Measurements from ENCODE around the gene SELENOM. TPM values are rescaled to one million over a fixed set of nuclear protein-coding genes. Genes with fewer than 3 reads are reported as not detected.

SELENOM gene, protein sequence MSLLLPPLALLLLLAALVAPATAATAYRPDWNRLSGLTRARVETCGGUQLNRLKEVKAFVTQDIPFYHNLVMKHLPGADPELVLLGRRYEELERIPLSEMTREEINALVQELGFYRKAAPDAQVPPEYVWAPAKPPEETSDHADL
- total RNA-seq (154 TPM), polyA plus RNA-seq (ENCODE audit: insufficient read depth, low read depth, low replicate concordance) (291 TPM)
- long read RNA-seq, donor 1, transcript SELENOM-201 (5 exons, 694 nt): major isoform, 17 of 17 reads
- long read RNA-seq, donor 1, partial matches to known transcripts: 0 of 17 reads
- long read RNA-seq, donor 1, other reads (novel, unspliced or antisense): 0 of 17 reads
- long read RNA-seq, donor 2, transcript SELENOM-201 (5 exons, 694 nt): major isoform, 14 of 16 reads
- long read RNA-seq, donor 2, partial matches to known transcripts: 0 of 16 reads
- long read RNA-seq, donor 2, other reads (novel, unspliced or antisense): 0 of 16 reads
- long read RNA-seq, donor 3, transcript SELENOM-201 (5 exons, 694 nt): major isoform, 10 of 12 reads
- long read RNA-seq, donor 3, partial matches to known transcripts: 0 of 12 reads
- long read RNA-seq, donor 3, other reads (novel, unspliced or antisense): 0 of 12 reads
- long read RNA-seq, donor 4, transcript SELENOM-201 (5 exons, 694 nt): major isoform, 12 of 14 reads
- long read RNA-seq, donor 4, partial matches to known transcripts: 0 of 14 reads
- long read RNA-seq, donor 4, other reads (novel, unspliced or antisense): 0 of 14 reads
- long read RNA-seq, donor 5, partial matches to known transcripts: 0 of 1 reads
- long read RNA-seq, donor 5, other reads (novel, unspliced or antisense): 0 of 1 reads
- long read RNA-seq, donor 6, transcript SELENOM-201 (5 exons, 694 nt): major isoform, 24 of 28 reads
- long read RNA-seq, donor 6, partial matches to known transcripts: 0 of 28 reads
- long read RNA-seq, donor 6, other reads (novel, unspliced or antisense): 0 of 28 reads
- long read RNA-seq, donor 7, transcript SELENOM-201 (5 exons, 694 nt): major isoform, 98 of 110 reads
- long read RNA-seq, donor 7, partial matches to known transcripts: 2 of 110 reads
- long read RNA-seq, donor 7, other reads (novel, unspliced or antisense): 7 of 110 reads
- long read RNA-seq, donor 8, transcript SELENOM-201 (5 exons, 694 nt): major isoform, 13 of 13 reads
- long read RNA-seq, donor 8, partial matches to known transcripts: 0 of 13 reads
- long read RNA-seq, donor 8, other reads (novel, unspliced or antisense): 0 of 13 reads
- long read RNA-seq, donor 9, transcript SELENOM-201 (5 exons, 694 nt): major isoform, 5 of 7 reads
- long read RNA-seq, donor 9, partial matches to known transcripts: 0 of 7 reads
- long read RNA-seq, donor 9, other reads (novel, unspliced or antisense): 0 of 7 reads
- long read RNA-seq, donor 10, transcript SELENOM-201 (5 exons, 694 nt): major isoform, 7 of 9 reads
- long read RNA-seq, donor 10, partial matches to known transcripts: 0 of 9 reads
- long read RNA-seq, donor 10, other reads (novel, unspliced or antisense): 0 of 9 reads

DNA sequence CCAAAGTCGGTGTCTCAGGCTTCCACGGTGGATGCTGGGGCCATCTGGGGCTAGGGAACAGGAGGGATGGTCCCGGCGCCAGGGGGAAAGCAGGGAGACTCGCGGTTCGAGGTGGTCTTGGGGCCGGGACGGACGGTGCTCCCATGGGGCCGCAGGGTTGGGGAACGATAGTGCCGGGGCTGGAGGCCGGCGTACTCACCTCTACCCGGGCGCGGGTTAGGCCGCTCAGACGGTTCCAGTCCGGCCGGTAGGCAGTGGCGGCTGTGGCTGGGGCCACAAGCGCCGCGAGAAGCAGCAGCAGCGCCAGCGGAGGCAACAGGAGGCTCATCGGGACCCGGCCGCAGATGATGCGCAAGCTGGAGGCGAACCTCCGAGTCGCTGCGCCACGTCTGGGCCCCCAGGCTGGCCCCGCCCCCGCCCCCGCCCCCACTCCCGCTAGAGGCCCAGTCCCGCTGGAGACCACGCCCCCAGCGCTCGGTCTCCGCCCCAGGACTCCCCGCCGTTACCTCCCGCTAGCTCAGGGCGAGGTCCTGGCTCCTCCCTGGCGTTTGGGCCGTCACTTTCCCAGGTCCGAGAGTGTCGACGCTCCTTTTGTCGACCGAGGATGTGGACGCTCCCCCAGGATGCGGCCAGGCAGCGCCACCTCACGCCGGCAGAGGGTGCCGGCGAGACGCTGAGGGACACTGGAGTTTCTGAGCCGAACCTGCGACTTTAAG, at the start of gene SELENOM:
TSS of gene SELENOM (minus strand) at position 391 of the 716 bp plus-strand sequence. CDS start at position 328, 63 bp downstream.
- intact Hi-C loops (cut with DNase I): no loop called here
- H3K4me1 ChIP-seq (ENCODE audit: control insufficient read depth in 2 of 3, insufficient read depth in 2 of 3, low read depth in 1 of 3, low read length in 3 of 3): peaks cover 0 to 15% (median 0%) of the 10 kb centered on the region in 3 donors
- no peaks in the 10 kb centered on the region for H3K9me3 ChIP-seq (ENCODE audit: control insufficient read depth in 2 of 3, insufficient read depth in 1 of 3, low read length in 3 of 3)
- peak within 1 kb of the TSS; percentile 92 for H3K27ac ChIP-seq (ENCODE audit: low read depth in 2 of 2, low read length in 2 of 2)
- H3K36me3 ChIP-seq (ENCODE audit: control insufficient read depth in 2 of 3, insufficient read depth in 3 of 3, low read length in 3 of 3): peaks cover 0 to 2% (median 0%) of the 10 kb centered on the region in 3 donors
- FAIRE-seq: peak; percentile 98
- peak; percentile 95 to 99 (median 97) for DNase-seq
- no peaks in the 10 kb centered on the region for H3K27me3 ChIP-seq (ENCODE audit: control insufficient read depth, insufficient read depth, low read length)
- TF ChIP-seq, protein P1, sequence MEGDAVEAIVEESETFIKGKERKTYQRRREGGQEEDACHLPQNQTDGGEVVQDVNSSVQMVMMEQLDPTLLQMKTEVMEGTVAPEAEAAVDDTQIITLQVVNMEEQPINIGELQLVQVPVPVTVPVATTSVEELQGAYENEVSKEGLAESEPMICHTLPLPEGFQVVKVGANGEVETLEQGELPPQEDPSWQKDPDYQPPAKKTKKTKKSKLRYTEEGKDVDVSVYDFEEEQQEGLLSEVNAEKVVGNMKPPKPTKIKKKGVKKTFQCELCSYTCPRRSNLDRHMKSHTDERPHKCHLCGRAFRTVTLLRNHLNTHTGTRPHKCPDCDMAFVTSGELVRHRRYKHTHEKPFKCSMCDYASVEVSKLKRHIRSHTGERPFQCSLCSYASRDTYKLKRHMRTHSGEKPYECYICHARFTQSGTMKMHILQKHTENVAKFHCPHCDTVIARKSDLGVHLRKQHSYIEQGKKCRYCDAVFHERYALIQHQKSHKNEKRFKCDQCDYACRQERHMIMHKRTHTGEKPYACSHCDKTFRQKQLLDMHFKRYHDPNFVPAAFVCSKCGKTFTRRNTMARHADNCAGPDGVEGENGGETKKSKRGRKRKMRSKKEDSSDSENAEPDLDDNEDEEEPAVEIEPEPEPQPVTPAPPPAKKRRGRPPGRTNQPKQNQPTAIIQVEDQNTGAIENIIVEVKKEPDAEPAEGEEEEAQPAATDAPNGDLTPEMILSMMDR (IDR thresholded peaks at IDR 0.05; ENCODE audit: borderline replicate concordance, extremely low read depth, insufficient read depth): peak; percentile 87
- H3K9ac ChIP-seq (ENCODE audit: low read length in 3 of 3): peak within 1 kb of the TSS; percentile 60 to 94 (median 68)
- peak within 1 kb of the TSS; percentile 61 to 81 (median 62) for H3K4me3 ChIP-seq (ENCODE audit: low read length in 3 of 3)

GRCh38 chr22:31155422-31155821, 48.1 kb upstream of the SELENOM start:
- Histone ChIP-seq H3K4me1 (ENCODE audit: control insufficient read depth in 2 of 3, insufficient read depth in 2 of 3, low read depth in 1 of 3, low read length in 3 of 3) (no peaks in the 10 kb centered on the region), H3K27ac (ENCODE audit: low read depth in 2 of 2, low read length in 2 of 2) (peak overlapping the region in 1 of 2 donors; percentile 8), H3K9me3 (ENCODE audit: control insufficient read depth in 2 of 3, insufficient read depth in 1 of 3, low read length in 3 of 3) (no peaks in the 10 kb centered on the region), H3K27me3 (ENCODE audit: control insufficient read depth, insufficient read depth, low read length) (no peaks in the 10 kb centered on the region), H3K4me3 (ENCODE audit: low read length in 3 of 3) (no peak overlapping the region), H3K9ac (ENCODE audit: low read length in 3 of 3) (no peak overlapping the region), H3K36me3 (ENCODE audit: control insufficient read depth in 2 of 3, insufficient read depth in 3 of 3, low read length in 3 of 3) (no peaks in the 10 kb centered on the region)
- DNase-seq (no peak), FAIRE-seq (no peak)
- intact Hi-C loops (cut with DNase I): no loop called here
- TF ChIP-seq, protein P1 (IDR thresholded peaks at IDR 0.05; ENCODE audit: borderline replicate concordance, extremely low read depth, insufficient read depth): no peak

DNA sequence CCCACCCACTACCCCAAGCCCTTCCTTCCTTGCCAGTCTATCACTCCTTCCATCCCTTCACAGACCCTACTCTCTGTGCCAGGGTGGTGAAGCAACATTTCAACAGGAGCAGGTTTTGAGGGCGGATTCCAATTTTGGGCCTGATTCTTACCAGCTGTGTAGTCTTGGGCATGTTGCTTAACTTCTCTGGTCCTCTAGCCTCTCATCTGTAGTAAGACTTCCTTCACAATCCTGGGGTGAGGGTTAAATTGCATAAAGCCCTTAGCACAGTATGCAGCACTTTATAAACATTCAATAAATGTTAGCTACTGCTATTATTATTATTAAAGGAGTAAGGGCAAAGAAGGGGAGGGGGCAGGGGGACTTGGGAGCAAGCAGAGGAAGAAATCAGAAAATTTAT, 47.6 kb upstream of the SELENOM start:
- no peak for FAIRE-seq
- Histone ChIP-seq H3K27ac (ENCODE audit: low read depth in 2 of 2, low read length in 2 of 2) (no peak overlapping the region), H3K4me3 (ENCODE audit: low read length in 3 of 3) (no peak overlapping the region), H3K36me3 (ENCODE audit: control insufficient read depth in 2 of 3, insufficient read depth in 3 of 3, low read length in 3 of 3) (no peaks in the 10 kb centered on the region), H3K27me3 (ENCODE audit: control insufficient read depth, insufficient read depth, low read length) (no peaks in the 10 kb centered on the region), H3K9me3 (ENCODE audit: control insufficient read depth in 2 of 3, insufficient read depth in 1 of 3, low read length in 3 of 3) (no peaks in the 10 kb centered on the region), H3K4me1 (ENCODE audit: control insufficient read depth in 2 of 3, insufficient read depth in 2 of 3, low read depth in 1 of 3, low read length in 3 of 3) (no peaks in the 10 kb centered on the region), H3K9ac (ENCODE audit: low read length in 3 of 3) (no peak overlapping the region)
- TF ChIP-seq, protein P1 (IDR thresholded peaks at IDR 0.05; ENCODE audit: borderline replicate concordance, extremely low read depth, insufficient read depth): no peak
- intact Hi-C loops (cut with DNase I): no loop called here
- DNase-seq: no peak

Measured in kidney (tissue), 22 donors.